Calu3 (cell line): Measurements from ENCODE around the gene NGEF. TPM values are rescaled to one million over a fixed set of nuclear protein-coding genes. Genes with fewer than 3 reads are reported as not detected.
A peak's percentile ranks its signal among the peaks of the same experiment; 100 is the strongest.

Experiments
- BruUV-seq: library from RNA; stranded (reverse); fragments of 400-500 nt; replicated peaks from 2 replicates; lab custom pipeline; 2021; lab: Mats Ljungman, UMichigan
- CTCF ChIA-PET: fragments of 300-600 bp; sonication (Branson Sonifier 250); formaldehyde crosslinking; loops from one replicate; lab custom pipeline; 2022; ENCODE audit warnings: antibody characterized with exemption; lab: Charles Lee
- DNase-seq: peaks from one replicate; pipeline ENCODE4 v3.0.0; 2022
- H3K27ac Mint-ChIP-seq: one replicate; pipeline ENCODE4 v1.8.0; 2022; ENCODE audit warnings: mixed read lengths; ENCODE audit not compliant: unreplicated experiment
- H3K27me3 Mint-ChIP-seq: one replicate; pipeline ENCODE4 v1.8.0; 2022; ENCODE audit warnings: mixed read lengths; ENCODE audit not compliant: unreplicated experiment
- H3K36me3 Mint-ChIP-seq: one replicate; pipeline ENCODE4 v1.8.0; 2022; ENCODE audit warnings: mild to moderate bottlenecking, moderate library complexity, mixed read lengths; ENCODE audit not compliant: insufficient read depth, unreplicated experiment
- H3K4me1 Mint-ChIP-seq: one replicate; pipeline ENCODE4 v1.8.0; 2022; ENCODE audit warnings: mild to moderate bottlenecking, low read depth, mixed read lengths; ENCODE audit not compliant: unreplicated experiment
- H3K4me3 Mint-ChIP-seq: one replicate; pipeline ENCODE4 v1.8.0; 2022; ENCODE audit warnings: mild to moderate bottlenecking, low read depth, moderate library complexity, mixed read lengths; ENCODE audit not compliant: unreplicated experiment
- H3K9me3 Mint-ChIP-seq: one replicate; pipeline ENCODE4 v1.8.0; 2022; ENCODE audit warnings: low read depth, mixed read lengths; ENCODE audit not compliant: unreplicated experiment
- CTCF ChIP-seq: fragments of 200-600 bp; IDR thresholded peaks from one replicate; pipeline ENCODE4 v1.8.0; 2022; ENCODE audit warnings: antibody characterized with exemption; ENCODE audit not compliant: unreplicated experiment
- intact Hi-C: fragments of 100-400 bp; cut with micrococcal nuclease; formaldehyde crosslinking; loops from one replicate; pipeline ENCODE4 v1.10.0; 2022; ENCODE audit not compliant: unreplicated experiment
- total RNA-seq: library from RNA; stranded (reverse); gene quantifications from 2 replicates; pipeline ENCODE4 v1.2.3, GENCODE V29; 2022

Gene NGEF
- total RNA-seq, 1 experiment from 2014 or later: 1.7 TPM

GRCh38 chr2:232890896-232891601 is 122.0 kb downstream of the NGEF start:
- Mint-ChIP-seq H3K27ac (peak overlapping the region; percentile 16), H3K36me3 (peaks cover 7% of the 10 kb centered on the region), H3K4me3 (no peak overlapping the region), H3K27me3 (no peaks in the 10 kb centered on the region), H3K9me3 (no peaks in the 10 kb centered on the region), H3K4me1 (peaks cover 14% of the 10 kb centered on the region)
- no TSS peak for BruUV-seq
- intact Hi-C loops: no loop called here
- TF ChIP-seq CTCF: no peak
- DNase-seq: peak; percentile 59
- CTCF ChIA-PET: interaction anchor here (0.9 kb wide), 1 partner anchor 360 kb away, joined by 3 read pairs; the partner anchor contains the start of gene ATG16L1

GRCh38 chr2:232890536-232890895 is 122.5 kb downstream of the NGEF start:
- TF ChIP-seq CTCF: no peak
- Mint-ChIP-seq H3K36me3 (peaks cover 9% of the 10 kb centered on the region), H3K4me1 (peaks cover 19% of the 10 kb centered on the region), H3K9me3 (no peaks in the 10 kb centered on the region), H3K27me3 (no peaks in the 10 kb centered on the region), H3K27ac (peak overlapping the region; percentile 16), H3K4me3 (no peak overlapping the region)
- intact Hi-C loops: no loop called here
- DNase-seq: no peak
- CTCF ChIA-PET: interaction anchor here (0.9 kb wide), 1 partner anchor 361 kb away, joined by 3 read pairs; the partner anchor contains the start of gene ATG16L1
- no TSS peak for BruUV-seq

GRCh38 chr2:232889876-232890401 is 123.1 kb downstream of the NGEF start:
- H3K27ac Mint-ChIP-seq: no peak overlapping the region
- intact Hi-C loops: no loop called here
- no peak for TF ChIP-seq CTCF
- peaks cover 15% of the 10 kb centered on the region for H3K36me3 Mint-ChIP-seq
- peaks cover 25% of the 10 kb centered on the region for H3K4me1 Mint-ChIP-seq
- no TSS peak for BruUV-seq
- DNase-seq: no peak
- no peaks in the 10 kb centered on the region for H3K9me3 Mint-ChIP-seq
- no peak overlapping the region for H3K4me3 Mint-ChIP-seq
- CTCF ChIA-PET: interaction anchor here (0.6 to 0.9 kb wide), 2 partner anchors 139 to 361 kb away, joined by 3 read pairs; partner anchors contain the start of gene ATG16L1
- no peaks in the 10 kb centered on the region for H3K27me3 Mint-ChIP-seq

GRCh38 chr2:232888839-232889529 is 124.1 kb downstream of the NGEF start:
- intact Hi-C loops: no loop called here
- Mint-ChIP-seq H3K4me1 (peaks cover 25% of the 10 kb centered on the region), H3K9me3 (no peaks in the 10 kb centered on the region), H3K27ac (no peak overlapping the region), H3K36me3 (peaks cover 16% of the 10 kb centered on the region), H3K4me3 (no peak overlapping the region), H3K27me3 (no peaks in the 10 kb centered on the region)
- TF ChIP-seq CTCF: no peak
- BruUV-seq: no TSS peak
- DNase-seq: no peak
- CTCF ChIA-PET: interaction anchor here (0.6 kb wide), 1 partner anchor 140 kb away, joined by 3 read pairs; no protein-coding TSS in a partner anchor
